ENCODE data around the gene STX2.
"Not testable (repeated sequence)": the region's sequence is repeated elsewhere in the genome, so short reads cannot be mapped to it uniquely, and the experiment has no call there.

STX2 gene

DNA sequence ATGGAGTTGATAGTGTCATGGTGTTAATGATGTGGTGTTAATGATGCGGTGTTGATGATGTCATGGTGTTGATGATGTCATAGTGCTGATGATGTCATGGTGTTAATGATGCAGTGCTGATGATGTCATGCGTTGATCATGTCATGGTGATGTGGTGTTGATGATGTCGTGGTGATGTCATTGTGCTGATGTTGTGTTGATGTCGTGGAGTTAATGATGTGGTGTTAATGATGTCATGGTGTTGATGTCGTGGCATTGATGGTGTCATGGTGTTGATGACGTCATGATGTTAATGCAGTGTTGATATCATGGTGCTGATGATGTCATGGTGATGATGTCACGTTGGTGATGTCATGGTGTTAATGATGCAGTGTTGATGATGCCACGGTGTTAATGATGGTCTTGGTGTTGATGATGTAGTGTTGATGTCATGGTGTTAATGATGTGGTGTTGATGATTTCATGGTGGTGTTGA is 73.8 kb downstream of the STX2 start:
- DNase-seq (ENCODE audit: low spot score): no peak

- DNase-seq (ENCODE audit: low spot score): no peak
Measured at GRCh38 chr12:130764475-130765185, 74.4 kb downstream of the STX2 start.

- no peak for DNase-seq (ENCODE audit: low spot score)
Measured at GRCh38 chr12:130764073-130764472, 75.0 kb downstream of the STX2 start.

GRCh38 chr12:130762319-130762675 is 76.8 kb downstream of the STX2 start:
- no peak for DNase-seq (ENCODE audit: low spot score)

- peak; percentile 89 for DNase-seq (ENCODE audit: low spot score)
Measured at GRCh38 chr12:130761537-130762318, 77.3 kb downstream of the STX2 start.

DNA sequence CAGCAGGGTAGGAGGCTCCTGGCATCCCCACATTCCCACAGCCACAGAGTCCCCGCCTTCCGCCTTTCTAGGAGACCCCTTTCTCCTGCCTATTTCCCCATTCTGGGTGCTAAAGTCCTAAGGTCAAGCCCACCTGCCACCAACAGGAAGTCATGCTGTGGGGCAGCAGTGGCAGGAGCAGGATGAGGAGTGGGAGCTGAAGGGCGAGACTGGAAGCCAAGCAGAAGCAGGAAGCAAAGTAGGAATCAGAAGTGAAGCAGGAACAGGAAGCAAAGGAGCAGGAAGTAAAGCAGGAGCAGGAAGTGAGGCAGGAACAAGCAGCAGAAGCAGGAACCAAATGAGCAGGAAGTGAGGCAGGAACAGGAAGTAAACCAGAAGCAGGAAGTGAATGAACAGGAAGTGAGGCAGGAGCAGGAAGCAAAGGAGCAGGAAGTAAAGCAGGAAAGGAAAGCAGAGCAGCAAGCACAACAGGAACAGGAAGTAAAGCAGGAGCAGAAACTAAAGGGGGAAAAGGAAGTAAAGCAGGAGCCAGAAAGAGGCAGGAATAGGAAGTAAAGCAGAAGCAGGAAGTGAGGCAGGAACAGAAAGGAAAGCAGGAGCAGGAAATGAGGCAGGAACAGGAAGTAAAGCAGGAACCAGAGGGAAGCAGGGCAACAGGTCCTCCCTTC is 84.7 kb downstream of the STX2 start:
- DNase-seq (ENCODE audit: low spot score): no peak

DNA sequence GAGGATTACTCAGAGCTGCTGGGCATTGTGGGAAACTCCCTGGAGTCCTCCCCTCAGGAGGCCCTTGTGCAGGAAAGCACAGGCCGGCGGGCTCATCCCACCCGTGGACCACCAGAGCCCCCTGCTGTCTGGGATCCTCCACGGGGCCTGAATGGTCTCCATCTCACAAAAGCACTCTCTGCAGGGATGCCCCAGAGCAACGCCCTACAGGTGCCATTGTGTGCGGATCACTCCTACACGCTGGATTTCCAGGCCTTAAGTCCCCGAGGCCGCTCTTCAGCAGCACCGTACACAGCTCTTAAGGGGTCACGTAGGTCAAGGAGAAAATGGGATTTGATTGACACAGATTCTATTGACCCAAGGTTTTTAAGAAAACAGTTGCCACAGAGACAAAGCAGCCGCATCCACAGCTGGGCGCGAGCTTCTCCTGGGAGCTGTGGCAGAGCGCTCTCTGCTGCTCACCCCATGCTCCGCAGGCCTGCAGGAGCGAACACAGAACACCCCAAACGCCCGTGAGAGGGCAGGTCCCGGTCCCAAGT is 86.3 kb downstream of the STX2 start:
- no peak for DNase-seq (ENCODE audit: low spot score)

GRCh38 chr12:130752037-130752436 is 87.0 kb downstream of the STX2 start:
- DNase-seq (ENCODE audit: low spot score): not testable (repeated sequence)

GRCh38 chr12:130748786-130749185 is 90.3 kb downstream of the STX2 start:
- no peak for DNase-seq (ENCODE audit: low spot score)

GRCh38 chr12:130747867-130748740 is 90.9 kb downstream of the STX2 start:
- peak; percentile 89 for DNase-seq (ENCODE audit: low spot score)

DNA sequence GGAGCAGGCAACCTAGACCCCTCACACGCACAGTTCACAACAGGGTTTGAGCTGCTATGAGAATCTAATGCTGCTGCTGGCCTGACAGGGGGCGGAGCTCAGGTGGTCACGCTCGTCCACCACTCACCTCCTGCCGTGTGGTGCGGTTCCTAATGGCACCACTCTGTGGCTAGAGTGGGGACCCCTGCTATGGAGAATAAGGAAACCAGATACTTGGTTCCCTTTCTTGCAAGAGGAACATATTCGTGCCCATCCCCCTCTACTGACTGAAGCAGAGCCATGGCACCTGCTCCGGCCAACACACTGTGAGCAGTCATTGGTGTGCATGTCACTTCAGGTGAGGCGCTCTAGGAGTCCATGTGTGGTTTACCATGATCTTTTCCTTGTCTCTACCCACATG is 92.5 kb downstream of the STX2 start:
- DNase-seq (ENCODE audit: low spot score): no peak

GRCh38 chr12:130745921-130746320 is 93.1 kb downstream of the STX2 start:
- no peak for DNase-seq (ENCODE audit: low spot score)

- DNase-seq (ENCODE audit: low spot score): no peak
Measured at GRCh38 chr12:130744274-130744673, 94.8 kb downstream of the STX2 start.

DNA sequence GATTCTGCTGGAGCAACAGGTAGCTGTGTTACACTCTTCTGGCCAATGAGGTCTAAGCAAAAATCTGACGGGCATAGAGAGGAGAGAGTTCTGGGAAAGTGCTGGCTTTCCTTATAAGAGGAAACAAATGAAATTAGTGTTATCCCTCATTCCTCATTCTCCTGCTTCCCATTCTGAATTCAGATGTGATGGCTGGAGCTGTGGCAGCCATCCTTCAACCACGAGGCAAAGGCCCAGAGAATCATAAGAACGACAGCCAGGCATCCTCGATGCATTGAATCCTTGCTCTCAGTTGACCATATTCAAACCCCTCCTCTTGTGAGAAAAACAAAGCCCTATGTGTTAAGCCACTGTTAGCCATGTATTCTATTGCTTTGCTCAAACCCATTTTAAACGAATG is 95.4 kb downstream of the STX2 start:
- DNase-seq (ENCODE audit: low spot score): no peak

DNA sequence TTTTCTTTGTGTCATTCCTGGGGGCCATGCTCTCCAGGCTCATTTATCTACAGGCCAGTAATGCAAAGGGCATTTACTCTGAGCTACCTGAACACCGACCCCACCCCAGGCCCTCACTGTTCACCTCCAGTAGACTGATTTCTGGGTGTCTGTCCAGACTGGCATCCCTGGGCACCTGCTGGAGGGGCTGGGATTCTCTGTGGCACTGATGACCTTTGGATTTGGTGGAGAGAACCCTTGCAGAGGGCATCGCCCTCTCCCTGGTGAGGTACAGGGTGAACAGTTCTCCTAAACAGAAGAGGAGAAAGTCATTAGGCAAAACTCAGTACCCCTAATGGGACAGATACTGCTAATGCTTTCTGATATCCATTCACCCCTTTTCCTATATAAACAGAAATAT is 95.9 kb downstream of the STX2 start:
- no peak for DNase-seq (ENCODE audit: low spot score)

- DNase-seq (ENCODE audit: low spot score): no peak
Measured at GRCh38 chr12:130742716-130743115, 96.3 kb downstream of the STX2 start.

DNA sequence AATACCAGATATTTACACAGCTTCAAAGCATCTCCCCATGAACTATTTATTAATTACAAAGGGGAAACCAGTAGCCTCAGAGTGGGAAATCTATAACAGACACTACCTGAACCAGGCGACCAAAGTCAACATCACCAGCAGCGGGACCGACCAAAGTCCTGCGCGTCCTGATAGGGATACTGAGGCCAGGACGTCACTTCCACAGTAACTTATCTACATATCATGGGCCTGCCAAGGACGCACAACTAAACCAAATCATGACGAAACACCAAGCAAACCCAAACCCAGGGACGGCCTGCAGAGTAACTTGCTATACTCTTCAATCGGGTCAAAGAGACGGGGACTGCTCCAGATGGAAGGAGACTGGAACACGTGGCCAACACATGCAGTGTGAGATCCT is 96.9 kb downstream of the STX2 start:
- no peak for DNase-seq (ENCODE audit: low spot score)

Data from AG20443 (cell line).